OCI-LY1 (cell line): ENCODE data around the gene TPRX1.

Experiments
- EZH2 ChIP-seq: fragments of 200-600 bp; sonication (generic), shearing (Covaris generic); IDR thresholded peaks from 2 replicates; pipeline ENCODE4 v1.8.0; 2017; ENCODE audit warnings: borderline replicate concordance, mixed run types, mild to moderate bottlenecking, antibody characterized with exemption, low read length, moderate library complexity, mixed read lengths
- TF ChIP-seq, protein P1 (sequence below): fragments of 200-600 bp; sonication (generic), shearing (Covaris generic); IDR thresholded peaks from 2 replicates; pipeline ENCODE4 v1.5.1; 2017; ENCODE audit warnings: mild to moderate bottlenecking, antibody characterized with exemption, low read length, moderate library complexity, mixed read lengths

DNA sequence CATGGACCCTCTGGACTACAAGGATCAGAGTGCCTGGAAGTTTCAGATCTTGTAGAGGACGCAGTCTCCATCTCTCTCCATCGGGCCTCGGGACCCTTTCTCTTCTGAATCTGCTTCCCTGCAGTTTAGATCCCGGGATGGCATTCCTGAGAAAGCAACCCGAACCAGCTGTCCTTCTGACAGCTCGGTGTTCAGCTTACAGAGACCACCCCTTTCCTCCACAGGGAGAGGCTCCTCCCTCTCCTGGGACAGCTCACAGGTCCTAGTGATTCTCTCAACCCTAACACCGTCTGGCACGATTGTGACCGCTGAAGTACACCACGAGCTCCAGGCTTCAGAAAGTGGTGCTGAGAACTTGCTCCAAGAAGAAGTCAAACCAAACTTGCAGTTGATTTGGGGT is 35.6 kb upstream of the TPRX1 start:
- TF ChIP-seq, protein P1, sequence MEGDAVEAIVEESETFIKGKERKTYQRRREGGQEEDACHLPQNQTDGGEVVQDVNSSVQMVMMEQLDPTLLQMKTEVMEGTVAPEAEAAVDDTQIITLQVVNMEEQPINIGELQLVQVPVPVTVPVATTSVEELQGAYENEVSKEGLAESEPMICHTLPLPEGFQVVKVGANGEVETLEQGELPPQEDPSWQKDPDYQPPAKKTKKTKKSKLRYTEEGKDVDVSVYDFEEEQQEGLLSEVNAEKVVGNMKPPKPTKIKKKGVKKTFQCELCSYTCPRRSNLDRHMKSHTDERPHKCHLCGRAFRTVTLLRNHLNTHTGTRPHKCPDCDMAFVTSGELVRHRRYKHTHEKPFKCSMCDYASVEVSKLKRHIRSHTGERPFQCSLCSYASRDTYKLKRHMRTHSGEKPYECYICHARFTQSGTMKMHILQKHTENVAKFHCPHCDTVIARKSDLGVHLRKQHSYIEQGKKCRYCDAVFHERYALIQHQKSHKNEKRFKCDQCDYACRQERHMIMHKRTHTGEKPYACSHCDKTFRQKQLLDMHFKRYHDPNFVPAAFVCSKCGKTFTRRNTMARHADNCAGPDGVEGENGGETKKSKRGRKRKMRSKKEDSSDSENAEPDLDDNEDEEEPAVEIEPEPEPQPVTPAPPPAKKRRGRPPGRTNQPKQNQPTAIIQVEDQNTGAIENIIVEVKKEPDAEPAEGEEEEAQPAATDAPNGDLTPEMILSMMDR, result no peak
- TF ChIP-seq EZH2, result no peak
